D721Med (cell line): ENCODE data around the gene KCNJ16.

ENCODE experiments used
- DNase-seq: peaks from one replicate; pipeline ENCODE4 v3.0.0; 2011; ENCODE audit warnings: low spot score; ENCODE audit not compliant: insufficient read length
- FAIRE-seq: peaks from 2 replicates; lab custom pipeline; 2011; peaks lifted over from hg19 to GRCh38; lab: Jason Lieb, UNC
- CTCF ChIP-seq: IDR thresholded peaks from 2 replicates; pipeline ENCODE4 v1.5.1; 2012; ENCODE audit warnings: mild to moderate bottlenecking, control low read depth; ENCODE audit not compliant: insufficient read depth; ENCODE audit errors: missing control alignments

The KCNJ16 gene

GRCh38 chr17:70172923-70173322 is 97.9 kb downstream of the KCNJ16 start:
- no peak for FAIRE-seq

GRCh38 chr17:70173681-70174080 is 98.7 kb downstream of the KCNJ16 start:
- no peak for TF ChIP-seq CTCF
- DNase-seq: no peak
- no peak for FAIRE-seq

More at GRCh38 chr17:70172923-70173322, 97.9 kb downstream of the KCNJ16 start:
- no peak for TF ChIP-seq CTCF
- DNase-seq: no peak

GRCh38 chr17:70181376-70181775 is 106.4 kb downstream of the KCNJ16 start:
- FAIRE-seq (no peak), DNase-seq (no peak)
- TF ChIP-seq CTCF: no peak

GRCh38 chr17:70181866-70182265 is 106.8 kb downstream of the KCNJ16 start:
- no peak for TF ChIP-seq CTCF
- no peak for DNase-seq
- no peak for FAIRE-seq

- FAIRE-seq (no peak), DNase-seq (no peak)
- TF ChIP-seq CTCF: no peak
These were observed 108.5 kb downstream of the KCNJ16 start for GRCh38 chr17:70183508-70183907.

GRCh38 chr17:70184207-70184606 is 109.2 kb downstream of the KCNJ16 start:
- no peak for DNase-seq
- no peak for TF ChIP-seq CTCF
- no peak for FAIRE-seq

GRCh38 chr17:70184770-70185169 is 109.7 kb downstream of the KCNJ16 start:
- no peak for TF ChIP-seq CTCF
- DNase-seq (no peak), FAIRE-seq (no peak)
